Stimulated activated CD8-positive, alpha-beta memory T cell treated with anti-CD3 and anti-CD28 coated beads, Interleukin-7, amount 100 ng/mL, for 24 hours (primary cell): ENCODE data around the gene CYP4F8.
"Not testable (repeated sequence)": the region's sequence is repeated elsewhere in the genome, so short reads cannot be mapped to it uniquely, and the experiment has no call there.

ENCODE experiments used
- DNase-seq: peaks from one replicate; pipeline ENCODE4 v3.0.0-alpha.2; 2020; ENCODE audit warnings: low read depth

CYP4F8 gene, protein sequence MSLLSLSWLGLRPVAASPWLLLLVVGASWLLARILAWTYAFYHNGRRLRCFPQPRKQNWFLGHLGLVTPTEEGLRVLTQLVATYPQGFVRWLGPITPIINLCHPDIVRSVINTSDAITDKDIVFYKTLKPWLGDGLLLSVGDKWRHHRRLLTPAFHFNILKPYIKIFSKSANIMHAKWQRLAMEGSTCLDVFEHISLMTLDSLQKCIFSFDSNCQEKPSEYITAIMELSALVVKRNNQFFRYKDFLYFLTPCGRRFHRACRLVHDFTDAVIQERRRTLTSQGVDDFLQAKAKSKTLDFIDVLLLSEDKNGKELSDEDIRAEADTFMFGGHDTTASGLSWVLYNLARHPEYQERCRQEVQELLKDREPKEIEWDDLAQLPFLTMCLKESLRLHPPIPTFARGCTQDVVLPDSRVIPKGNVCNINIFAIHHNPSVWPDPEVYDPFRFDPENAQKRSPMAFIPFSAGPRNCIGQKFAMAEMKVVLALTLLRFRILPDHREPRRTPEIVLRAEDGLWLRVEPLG

DNA sequence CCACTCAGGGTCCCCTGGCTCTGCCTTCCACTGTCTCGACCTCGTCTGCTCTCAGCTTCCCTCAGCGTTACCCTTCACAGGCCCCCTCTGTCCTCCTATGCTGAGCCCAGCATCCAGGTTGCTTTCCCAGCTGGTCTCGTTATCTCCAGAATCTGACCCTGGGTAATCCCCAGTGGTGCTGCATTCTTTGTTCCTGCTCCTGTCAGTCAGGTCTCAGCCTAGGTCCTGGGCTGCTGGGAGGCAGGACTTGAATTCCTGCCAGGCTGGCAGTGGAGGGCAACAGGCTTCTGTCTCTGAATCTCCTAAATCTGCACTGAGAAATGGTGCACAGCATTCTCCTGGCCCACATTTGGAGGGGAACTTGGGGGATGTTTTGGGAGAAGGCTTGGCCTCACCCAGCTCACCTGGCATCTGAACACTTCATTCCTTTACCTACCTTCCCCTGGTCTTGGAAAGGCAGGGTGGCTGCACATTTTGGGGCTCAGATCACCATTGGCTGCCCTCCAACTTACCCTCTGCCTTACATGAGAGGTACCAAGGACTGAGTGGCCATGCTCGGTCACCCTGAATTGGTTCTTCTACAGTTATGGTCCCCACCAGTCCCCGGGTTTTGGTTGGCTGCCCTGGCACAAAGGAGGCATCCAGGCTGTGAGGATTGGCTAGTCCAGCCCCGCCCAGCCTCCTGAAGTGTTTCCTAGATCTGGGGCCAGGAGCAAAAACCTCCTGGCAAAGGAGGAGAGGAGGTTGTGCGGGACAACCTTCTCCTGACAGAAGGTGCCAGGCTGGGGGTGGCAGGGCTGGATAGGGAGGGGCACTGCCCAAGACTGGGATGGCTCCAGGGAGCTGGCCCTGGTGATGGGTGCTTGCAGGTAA is at the start of gene CYP4F8:
CYP4F8 (plus strand) TSS at position 712 of the 873 bp plus-strand sequence. CDS start 399 bp downstream, outside the sequence.
- DNase-seq, result no peak

DNA sequence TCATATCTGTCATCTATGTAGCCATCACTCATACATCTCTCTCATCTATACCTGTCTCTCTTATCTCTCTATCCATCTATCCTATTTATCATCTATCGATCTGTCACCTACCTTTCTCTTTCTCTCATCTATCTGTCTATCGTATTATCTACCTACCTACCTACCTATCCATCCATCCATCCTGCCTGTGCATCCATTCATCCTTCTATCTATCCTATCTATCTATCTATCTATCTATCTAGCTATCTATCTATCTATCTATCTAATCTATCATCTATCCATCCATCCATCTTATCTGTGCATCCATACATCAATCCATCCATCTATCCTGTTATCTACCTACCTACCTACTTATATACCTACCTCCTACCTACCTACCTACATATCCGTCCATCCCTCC is 44.6 kb upstream of the CYP4F8 start:
- no peak for DNase-seq

DNA sequence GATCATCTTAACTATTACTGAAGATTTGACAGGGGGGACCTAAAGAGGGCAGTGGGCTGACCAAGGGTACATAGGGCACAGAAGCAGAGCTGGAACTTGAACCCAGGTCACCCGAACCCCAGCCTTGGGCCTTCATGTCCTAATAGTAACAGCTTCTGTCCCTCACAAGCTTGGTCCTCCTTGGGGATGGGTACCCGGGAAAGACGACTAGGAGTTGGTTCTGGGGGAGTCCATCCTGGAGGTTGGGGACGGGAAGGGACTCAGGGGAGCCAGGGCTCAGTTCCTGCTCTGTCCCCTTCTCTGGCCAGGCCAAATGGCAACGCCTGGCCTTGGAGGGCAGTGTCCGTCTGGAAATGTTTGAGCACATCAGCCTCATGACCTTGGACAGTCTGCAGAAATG is 39.6 kb upstream of the CYP4F8 start:
- DNase-seq, result no peak

GRCh38 chr19:15576526-15577156 is 38.4 kb upstream of the CYP4F8 start:
- no peak for DNase-seq

GRCh38 chr19:15577184-15577771 is 37.7 kb upstream of the CYP4F8 start:
- no peak for DNase-seq

DNA sequence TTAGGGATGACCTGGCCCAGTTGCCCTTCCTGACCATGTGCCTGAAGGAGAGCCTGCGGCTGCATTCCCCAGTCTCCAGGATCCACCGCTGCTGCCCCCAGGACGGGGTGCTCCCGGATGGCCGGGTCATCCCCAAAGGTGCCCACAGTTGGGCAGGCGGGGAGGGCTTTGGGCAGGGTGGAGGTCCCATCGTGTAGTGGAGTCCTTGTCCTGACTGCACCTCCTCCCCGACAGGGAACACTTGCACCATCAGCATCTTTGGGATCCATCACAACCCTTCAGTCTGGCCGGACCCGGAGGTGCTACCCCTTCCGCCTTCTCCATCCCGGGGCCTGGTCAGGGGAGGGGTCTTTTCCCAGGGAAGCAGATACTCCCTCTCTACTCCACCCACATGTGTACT is 31.7 kb upstream of the CYP4F8 start:
- DNase-seq, result no peak

DNA sequence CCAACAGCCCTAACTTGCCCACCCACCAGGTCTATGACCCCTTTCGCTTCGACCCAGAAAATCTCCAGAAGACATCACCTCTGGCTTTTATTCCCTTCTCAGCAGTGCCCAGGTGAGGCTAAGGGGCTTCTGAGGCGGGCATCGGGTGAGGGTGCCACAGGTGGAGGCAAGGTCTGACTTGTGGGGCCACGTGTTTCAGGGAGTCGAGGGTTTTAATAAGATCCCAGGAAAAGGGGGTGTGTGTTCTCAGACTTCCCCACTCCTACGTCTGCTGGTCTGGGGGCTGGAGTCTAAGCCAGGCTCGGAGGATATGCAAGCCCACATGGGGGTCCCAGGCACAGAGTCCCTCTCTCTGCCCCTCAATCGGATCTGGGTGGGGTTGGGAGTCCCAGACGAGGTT is 30.9 kb upstream of the CYP4F8 start:
- no peak for DNase-seq

DNA sequence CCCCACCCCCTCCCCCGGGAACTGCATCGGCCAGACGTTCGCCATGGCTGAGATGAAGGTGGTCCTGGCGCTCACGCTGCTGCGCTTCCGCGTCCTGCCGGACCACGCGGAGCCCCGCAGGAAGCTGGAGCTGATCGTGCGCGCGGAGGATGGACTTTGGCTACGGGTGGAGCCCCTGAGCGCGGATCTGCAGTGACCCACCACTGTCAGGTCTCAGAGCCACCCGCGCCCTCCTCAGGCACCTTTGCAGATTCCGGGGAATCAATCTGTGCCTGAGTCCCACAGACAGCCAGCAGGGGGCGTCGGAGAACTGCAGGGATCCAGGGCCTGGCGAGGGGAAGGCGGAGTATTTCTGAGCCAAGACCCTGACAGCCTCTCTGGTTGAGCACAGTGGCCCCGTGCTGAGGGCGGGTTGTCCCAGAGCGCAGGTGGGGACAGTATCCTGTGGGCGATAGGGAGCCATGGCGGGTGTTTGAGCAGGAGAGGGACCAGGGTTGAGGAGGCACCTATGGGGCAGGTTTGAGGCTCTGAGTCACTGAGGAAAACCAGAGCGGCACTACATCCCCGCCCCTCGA is 30.4 kb upstream of the CYP4F8 start:
- DNase-seq, result peak; percentile 84

DNA sequence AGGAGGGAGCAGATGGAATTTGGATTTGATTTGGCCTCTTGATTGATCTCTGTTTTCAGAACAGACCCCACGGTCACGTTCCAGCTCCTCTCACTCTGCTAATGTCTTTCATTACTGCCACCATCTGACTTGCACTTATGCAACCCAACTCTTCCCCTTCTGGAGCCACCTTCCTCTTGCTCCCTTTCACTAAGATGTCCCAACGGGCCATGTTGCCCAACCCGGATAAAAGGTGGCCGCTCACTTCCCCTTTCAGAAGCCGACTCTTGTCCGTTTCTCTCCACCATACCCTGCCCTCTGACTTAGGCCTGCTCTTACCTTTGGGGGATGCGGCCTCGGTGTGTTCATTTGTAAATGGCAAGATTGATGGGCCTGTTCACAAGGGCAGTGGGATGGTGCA is 27.4 kb upstream of the CYP4F8 start:
- no peak for DNase-seq

GRCh38 chr19:15588265-15588664 is 26.8 kb upstream of the CYP4F8 start:
- DNase-seq, result no peak

GRCh38 chr19:15589760-15590451 is 25.1 kb upstream of the CYP4F8 start:
- no peak for DNase-seq

- no peak for DNase-seq
Observed at GRCh38 chr19:15591796-15592195, 23.2 kb upstream of the CYP4F8 start.

DNA sequence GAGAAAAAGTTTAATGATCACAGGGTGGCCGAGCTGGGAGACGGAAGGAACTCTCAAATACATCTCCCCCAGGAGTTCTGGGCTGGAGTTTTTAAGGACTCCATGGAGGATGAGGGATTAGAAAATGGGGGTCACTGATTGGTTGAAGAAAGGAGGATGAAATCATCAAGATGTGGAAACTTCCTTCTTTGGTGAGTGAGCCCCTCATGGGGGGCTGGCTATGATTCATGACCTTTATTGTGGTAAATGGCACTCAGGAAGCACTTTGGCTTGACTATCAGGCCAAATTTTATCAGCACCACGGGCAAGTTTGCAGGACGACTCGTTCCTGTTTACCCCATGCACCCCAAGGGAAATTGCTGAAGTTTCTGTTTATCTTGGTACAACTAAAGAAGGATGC is 22.5 kb upstream of the CYP4F8 start:
- not testable (repeated sequence) for DNase-seq

GRCh38 chr19:15593766-15594165 is 21.3 kb upstream of the CYP4F8 start:
- DNase-seq, result not testable (repeated sequence)

- no peak for DNase-seq
Observed at GRCh38 chr19:15595069-15595468, 19.9 kb upstream of the CYP4F8 start.

GRCh38 chr19:15607978-15608925 is 6.8 kb upstream of the CYP4F8 start:
- DNase-seq, result not testable (repeated sequence)

DNA sequence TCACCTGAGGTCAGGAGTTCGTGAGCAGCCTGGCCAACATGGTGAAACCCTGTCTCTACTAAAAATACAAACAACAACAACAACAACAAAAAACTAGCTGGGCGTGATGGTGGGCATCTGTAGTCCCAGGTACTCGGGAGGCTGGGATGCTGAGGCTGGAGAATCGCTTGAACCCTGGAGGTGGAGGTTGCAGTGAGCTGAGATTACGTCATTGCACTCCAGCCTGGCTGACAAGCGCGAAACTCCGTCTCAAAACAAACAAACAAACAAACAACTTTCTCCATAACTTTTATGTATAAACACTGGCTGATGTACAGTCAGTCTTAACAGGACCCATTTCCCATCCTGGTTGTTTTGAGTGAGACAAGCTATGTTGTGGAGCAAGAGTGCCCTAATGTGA is 5.8 kb upstream of the CYP4F8 start:
- DNase-seq, result no peak

- no peak for DNase-seq
Observed at GRCh38 chr19:15612342-15612741, 2.7 kb upstream of the CYP4F8 start.

- DNase-seq, result no peak
Observed at GRCh38 chr19:15613338-15613737, 1.7 kb upstream of the CYP4F8 start.

GRCh38 chr19:15615526-15615925 is 508 bp downstream of the CYP4F8 start:
- no peak for DNase-seq
